CD4-positive, alpha-beta T cell treated with Interleukin-15 for 1 hour (primary cell): Measurements from ENCODE around the gene THRAP3.

Experiments
- DNase-seq: peaks from one replicate; pipeline ENCODE4 v3.0.0-alpha.2; 2020

Gene THRAP3

DNA sequence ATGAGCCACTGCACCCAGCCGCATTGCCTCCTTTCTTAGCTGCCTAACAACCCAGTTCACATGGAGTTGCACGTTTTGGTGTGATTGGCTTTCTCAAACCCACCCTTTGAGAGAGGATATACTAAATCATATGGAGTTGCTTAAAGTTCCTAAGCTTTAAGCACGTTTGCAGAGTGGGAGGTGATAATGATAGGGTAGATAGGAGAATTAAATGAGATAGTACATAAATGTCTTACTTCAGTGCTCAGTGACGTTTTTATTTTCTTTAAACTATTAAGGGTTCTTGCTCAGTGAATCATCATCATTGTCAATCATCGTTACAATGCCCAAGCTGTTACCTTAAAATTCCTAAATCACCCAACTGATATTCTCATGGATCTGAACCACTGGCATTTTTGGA is 79.0 kb downstream of the THRAP3 start:
- DNase-seq = no peak

DNA sequence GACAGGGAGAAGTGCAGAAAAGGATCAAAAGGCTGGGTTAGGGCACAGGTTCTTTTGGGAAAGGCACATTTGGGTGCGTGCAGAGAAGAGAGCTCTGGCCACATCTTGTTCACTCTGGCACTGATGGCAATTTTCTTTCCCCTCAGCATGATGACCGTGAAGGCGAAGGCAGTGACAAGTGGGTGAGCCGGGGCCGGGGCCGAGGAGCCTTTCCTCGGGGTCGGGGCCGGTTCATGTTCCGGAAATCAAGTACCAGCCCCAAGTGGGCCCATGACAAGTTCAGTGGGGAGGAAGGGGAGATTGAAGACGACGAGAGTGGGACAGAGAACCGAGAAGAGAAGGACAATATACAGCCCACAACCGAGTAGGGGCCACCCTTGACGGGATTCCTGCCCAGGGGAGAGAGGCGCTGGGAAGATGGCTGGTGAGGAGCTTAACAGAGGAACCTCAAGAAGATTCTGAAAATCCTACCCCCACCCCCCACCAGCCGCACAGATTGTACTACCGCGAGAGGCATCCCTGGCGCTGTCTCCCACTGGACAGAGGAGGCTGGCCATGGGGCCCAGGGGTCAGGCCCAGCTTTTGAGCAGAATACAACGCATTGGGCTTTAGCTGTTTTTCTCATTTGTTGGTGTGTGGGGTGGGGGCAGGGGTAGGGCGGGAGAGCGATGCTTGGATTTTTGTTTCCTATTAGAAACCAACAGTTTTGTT is 79.6 kb downstream of the THRAP3 start:
- DNase-seq = no peak

GRCh38 chr1:36304521-36304920 is 80.3 kb downstream of the THRAP3 start:
- DNase-seq = peak; percentile 50

GRCh38 chr1:36304970-36305914 is 81.0 kb downstream of the THRAP3 start:
- no peak for DNase-seq

DNA sequence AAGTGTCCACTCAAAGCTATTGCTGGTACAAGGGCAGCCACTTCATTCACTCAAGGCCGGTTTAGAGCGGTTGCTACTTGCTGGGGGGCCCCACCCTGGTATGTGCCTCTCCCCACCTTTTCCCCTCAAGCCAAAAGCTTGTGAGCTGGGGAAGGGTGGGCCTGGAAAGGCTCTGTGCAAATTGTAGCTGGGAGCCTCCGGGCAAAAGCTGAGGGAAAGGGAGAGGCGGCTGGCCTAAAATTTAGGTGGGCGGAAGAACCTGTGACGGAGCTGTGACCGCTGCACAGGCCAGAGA is 81.6 kb downstream of the THRAP3 start:
- DNase-seq = no peak

- DNase-seq = peak; percentile 46
Observed at GRCh38 chr1:36306210-36306901, 82.1 kb downstream of the THRAP3 start, which contains the start of gene SH3D21. Gene SH3D21 (plus strand): TSS chr1:36306368. CDS start chr1:36306421, 53 bp downstream.

- DNase-seq = peak; percentile 93
Observed at GRCh38 chr1:36306902-36307456, 82.7 kb downstream of the THRAP3 start.

GRCh38 chr1:36307601-36308330 is 83.5 kb downstream of the THRAP3 start:
- DNase-seq = no peak

DNA sequence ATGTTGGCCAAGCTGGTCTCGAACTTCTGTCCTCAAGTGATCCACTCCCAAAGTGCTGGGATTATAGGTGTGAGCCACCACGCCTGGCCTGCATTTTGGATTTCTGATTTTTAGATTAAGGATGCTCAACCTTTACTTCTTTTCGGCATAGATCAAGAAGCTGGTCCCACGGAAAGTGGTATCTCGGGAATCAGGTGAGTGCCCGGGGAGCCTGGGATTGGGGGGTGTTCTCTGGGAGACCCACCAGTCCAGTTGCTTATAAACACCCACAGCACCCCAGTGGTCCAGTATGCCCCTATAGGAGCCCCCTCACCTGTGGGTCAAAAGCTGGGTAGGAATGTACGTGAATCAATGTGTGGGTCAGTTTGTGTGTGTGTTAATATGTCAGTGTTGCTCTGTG is 85.2 kb downstream of the THRAP3 start:
- no peak for DNase-seq

- DNase-seq = peak; percentile 22
Observed at GRCh38 chr1:36320291-36320761, 96.1 kb downstream of the THRAP3 start.

GRCh38 chr1:36320767-36321118 is 96.5 kb downstream of the THRAP3 start:
- DNase-seq = no peak

- DNase-seq = peak; percentile 23
Observed at GRCh38 chr1:36321119-36321951, 97.1 kb downstream of the THRAP3 start.

GRCh38 chr1:36322041-36322785 is 98.0 kb downstream of the THRAP3 start:
- DNase-seq = no peak

DNA sequence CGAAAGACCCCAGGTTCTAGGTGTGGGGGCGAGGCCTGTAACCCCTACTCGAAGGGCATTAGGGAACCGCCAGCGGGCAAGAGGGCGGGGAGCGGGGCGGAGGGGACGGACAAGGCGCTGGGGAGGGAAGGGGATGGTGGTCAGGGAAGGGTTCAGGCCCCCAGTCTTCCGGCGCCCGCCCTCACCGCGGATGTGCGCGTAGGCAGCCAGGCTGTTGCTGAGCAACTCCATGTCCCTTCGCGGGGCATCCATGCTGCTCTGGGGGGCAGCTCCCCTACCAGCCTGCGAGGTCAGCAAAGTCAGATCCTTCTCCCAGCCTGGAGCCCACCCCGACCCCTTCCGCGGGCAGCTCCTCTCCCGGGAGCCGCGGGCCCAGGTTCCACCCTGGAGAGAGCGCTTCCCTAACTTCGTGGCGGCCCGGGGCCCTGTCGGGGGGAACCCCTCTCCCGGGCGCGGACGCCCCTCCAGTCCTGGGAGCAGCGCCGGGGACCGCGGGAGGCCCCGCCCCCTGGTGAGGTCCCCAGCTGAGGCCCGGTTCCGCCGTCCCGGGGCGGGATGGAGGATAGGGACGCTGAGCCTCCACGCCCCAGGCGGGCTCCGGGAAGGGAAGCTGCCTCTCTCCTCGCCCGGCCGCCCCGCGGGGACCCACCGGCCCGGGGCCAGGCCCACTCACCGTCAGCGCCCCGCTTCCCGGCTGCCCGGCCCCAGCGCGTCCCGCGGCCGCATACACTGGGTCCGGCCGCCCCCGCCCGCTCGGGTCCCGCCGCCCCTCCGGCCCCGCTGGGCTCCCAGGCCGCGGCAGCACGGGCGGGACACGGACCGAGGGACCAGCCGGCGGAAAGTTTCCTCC is 98.8 kb downstream of the THRAP3 start:
- peak; percentile 39 for DNase-seq

DNA sequence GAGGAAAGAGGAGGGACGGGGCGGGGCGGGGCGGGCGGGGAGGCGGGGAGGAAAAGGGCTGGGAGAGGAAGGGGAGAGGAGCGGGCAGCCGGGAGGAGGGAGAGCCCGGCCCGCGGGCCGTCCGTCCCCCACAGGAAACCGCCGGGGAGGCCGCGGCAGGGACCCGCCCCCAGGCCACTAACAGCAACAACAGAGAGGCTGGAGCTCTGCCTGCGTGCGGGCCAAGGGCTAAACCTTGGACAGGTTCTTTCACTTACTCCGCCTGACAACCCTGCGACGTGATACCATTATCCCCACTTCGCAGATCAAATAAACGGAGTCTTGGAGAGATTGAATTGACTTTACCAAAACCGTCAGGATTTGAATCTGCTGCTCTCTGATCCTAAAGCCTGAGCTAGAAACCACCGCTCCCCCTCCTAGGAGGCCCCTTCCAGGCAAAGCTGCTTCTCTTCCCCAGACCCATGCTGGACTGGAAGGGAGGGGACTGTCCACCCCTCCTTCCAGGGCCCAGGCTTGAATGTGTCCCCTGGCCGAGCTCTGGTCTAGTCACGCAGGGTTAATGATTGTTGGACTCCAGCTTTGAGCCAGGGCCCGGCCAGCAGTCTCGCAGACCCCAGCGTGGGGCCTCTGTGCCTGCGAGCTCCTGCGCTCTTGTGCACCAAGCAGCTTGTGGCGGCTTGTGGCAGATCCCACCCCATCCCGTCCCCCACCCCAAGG is 99.6 kb downstream of the THRAP3 start, which contains the start of gene EVA1B:
Gene EVA1B, minus strand, starts transcription at position 10 of the 717 bp plus-strand sequence. CDS start 608 bp downstream, outside the sequence.
- peak; percentile 41 for DNase-seq

GRCh38 chr1:36324353-36324703 is 100.1 kb downstream of the THRAP3 start:
- no peak for DNase-seq

- no peak for DNase-seq
Observed at GRCh38 chr1:36326499-36326898, 102.3 kb downstream of the THRAP3 start.

- DNase-seq = no peak
Observed at GRCh38 chr1:36327421-36328087, 103.3 kb downstream of the THRAP3 start.
